Measurements from ENCODE around the gene ZNF26.

- TF ChIP-seq ZNF274 (IDR thresholded peaks at IDR 0.05; ENCODE audit: low read depth, low read length) (no peak), YY1 (IDR thresholded peaks at IDR 0.05; ENCODE audit: insufficient read depth, insufficient read length) (no peak), SUZ12 (IDR thresholded peaks at IDR 0.05; ENCODE audit: extremely low read depth, insufficient read depth, insufficient read length) (no peak)
Measured at GRCh38 chr12:132953163-132953425, 33.1 kb upstream of the ZNF26 start.
